Adrenal gland (tissue), 5 donors: ENCODE measurements around the gene HSBP1L1.

Experiments used
- POLR2A ChIP-seq, 2 donors: fragments of 450-650 bp; IDR thresholded peaks; one replicate each; pipeline ENCODE4 v1.6.1; 2017; ENCODE audit warnings: antibody characterized with exemption in 2 of 2, mild to moderate bottlenecking in 2 of 2, moderate library complexity in 1 of 2
- TF ChIP-seq, protein P1 (sequence below), 6 experiments: fragments of 450-650 bp in 4 of 6; fragments of 200-600 bp in 2 of 6; sonication (generic) in 1 of 6; IDR thresholded peaks; 1 replicate in 5 of 6; 2 replicates in 1 of 6; pipeline versions ENCODE4 v1.5.1 to v1.8.0; 2016 to 2021; ENCODE audit warnings: antibody characterized with exemption in 6 of 6, mild to moderate bottlenecking in 2 of 6, moderate library complexity in 1 of 6
- donor health status: DM: no; HTN: no; CAD: no.

DNA sequence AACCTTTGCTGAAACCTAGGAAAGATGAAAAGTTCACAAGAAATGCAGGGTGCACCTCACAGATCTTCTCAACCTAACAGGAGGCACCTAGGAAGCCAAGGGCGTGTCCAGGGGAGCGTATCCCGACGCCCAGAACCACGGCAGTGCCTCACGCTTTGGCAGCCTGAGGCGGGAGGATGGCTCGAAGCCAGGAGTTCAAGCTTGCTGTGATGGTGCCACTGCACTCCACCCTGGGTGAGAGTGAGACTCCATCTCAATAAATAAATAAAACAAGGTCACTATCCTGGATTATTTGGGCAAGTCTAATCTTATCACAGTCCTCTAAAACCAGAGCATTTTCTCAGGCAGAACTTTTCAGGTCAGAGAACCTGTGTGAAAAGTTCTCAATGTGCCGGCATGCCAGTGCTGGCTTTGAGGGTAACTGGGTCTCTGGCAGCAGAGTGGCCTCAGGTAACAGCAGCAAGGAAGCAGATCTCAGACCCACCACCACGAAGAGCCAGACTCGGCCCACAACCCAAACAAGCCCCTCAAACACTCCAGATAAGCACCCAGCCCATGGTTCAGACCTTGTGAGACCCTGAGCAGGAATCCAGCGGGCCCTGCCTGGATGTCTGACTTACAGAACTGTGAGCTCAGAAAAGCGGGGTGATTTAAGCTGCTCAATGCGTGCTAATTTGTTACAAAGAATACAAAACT lies 11.7 kb downstream of the HSBP1L1 start:
- TF ChIP-seq, protein P1, sequence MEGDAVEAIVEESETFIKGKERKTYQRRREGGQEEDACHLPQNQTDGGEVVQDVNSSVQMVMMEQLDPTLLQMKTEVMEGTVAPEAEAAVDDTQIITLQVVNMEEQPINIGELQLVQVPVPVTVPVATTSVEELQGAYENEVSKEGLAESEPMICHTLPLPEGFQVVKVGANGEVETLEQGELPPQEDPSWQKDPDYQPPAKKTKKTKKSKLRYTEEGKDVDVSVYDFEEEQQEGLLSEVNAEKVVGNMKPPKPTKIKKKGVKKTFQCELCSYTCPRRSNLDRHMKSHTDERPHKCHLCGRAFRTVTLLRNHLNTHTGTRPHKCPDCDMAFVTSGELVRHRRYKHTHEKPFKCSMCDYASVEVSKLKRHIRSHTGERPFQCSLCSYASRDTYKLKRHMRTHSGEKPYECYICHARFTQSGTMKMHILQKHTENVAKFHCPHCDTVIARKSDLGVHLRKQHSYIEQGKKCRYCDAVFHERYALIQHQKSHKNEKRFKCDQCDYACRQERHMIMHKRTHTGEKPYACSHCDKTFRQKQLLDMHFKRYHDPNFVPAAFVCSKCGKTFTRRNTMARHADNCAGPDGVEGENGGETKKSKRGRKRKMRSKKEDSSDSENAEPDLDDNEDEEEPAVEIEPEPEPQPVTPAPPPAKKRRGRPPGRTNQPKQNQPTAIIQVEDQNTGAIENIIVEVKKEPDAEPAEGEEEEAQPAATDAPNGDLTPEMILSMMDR (IDR thresholded peaks at IDR 0.05) = no peak
- TF ChIP-seq POLR2A (IDR thresholded peaks at IDR 0.05) = no peak
